HG03280 (cell line): Measurements from ENCODE around the gene HASPIN.
"Not testable (repeated sequence)": the region's sequence is repeated elsewhere in the genome, so short reads cannot be mapped to it uniquely, and the experiment has no call there.

Experiments
- ATAC-seq: cut with Tn5 transposase; IDR thresholded peaks from one replicate; pipeline ENCODE4 v1.9.1; 2021; ENCODE audit warnings: mild to moderate bottlenecking, moderate library complexity; ENCODE audit not compliant: unreplicated experiment

Gene HASPIN

GRCh38 chr17:3734911-3735276 lies 11.2 kb downstream of the HASPIN start:
- not testable (repeated sequence) for ATAC-seq

- ATAC-seq = no peak
These were observed 11.8 kb downstream of the HASPIN start for GRCh38 chr17:3735515-3735914.

- no peak for ATAC-seq
These were observed 15.0 kb downstream of the HASPIN start for GRCh38 chr17:3738562-3739295.

GRCh38 chr17:3739422-3740124 lies 15.9 kb downstream of the HASPIN start:
- no peak for ATAC-seq

GRCh38 chr17:3740611-3741073 lies 16.9 kb downstream of the HASPIN start:
- ATAC-seq = no peak

- no peak for ATAC-seq
These were observed 20.3 kb downstream of the HASPIN start for GRCh38 chr17:3744014-3744413.

- no peak for ATAC-seq
These were observed 21.4 kb downstream of the HASPIN start for GRCh38 chr17:3745071-3745470.

GRCh38 chr17:3747805-3748204 lies 24.1 kb downstream of the HASPIN start:
- no peak for ATAC-seq

GRCh38 chr17:3748576-3748975 lies 24.9 kb downstream of the HASPIN start:
- no peak for ATAC-seq

- no peak for ATAC-seq
These were observed 26.6 kb downstream of the HASPIN start for GRCh38 chr17:3750296-3750695.

GRCh38 chr17:3750926-3751325 lies 27.2 kb downstream of the HASPIN start:
- no peak for ATAC-seq

- no peak for ATAC-seq
These were observed 28.1 kb downstream of the HASPIN start for GRCh38 chr17:3751836-3752235.

- ATAC-seq = no peak
These were observed 29.9 kb downstream of the HASPIN start for GRCh38 chr17:3753624-3754023.

- no peak for ATAC-seq
These were observed 30.4 kb downstream of the HASPIN start for GRCh38 chr17:3754066-3754457.

- ATAC-seq = no peak
These were observed 31.0 kb downstream of the HASPIN start for GRCh38 chr17:3754458-3755334.

- ATAC-seq = no peak
These were observed 31.8 kb downstream of the HASPIN start for GRCh38 chr17:3755335-3756030.

GRCh38 chr17:3759597-3760216 lies 36.0 kb downstream of the HASPIN start:
- no peak for ATAC-seq

- ATAC-seq = no peak
These were observed 37.6 kb downstream of the HASPIN start for GRCh38 chr17:3761036-3761917.

GRCh38 chr17:3761918-3762380 lies 38.2 kb downstream of the HASPIN start:
- ATAC-seq = no peak
